HCT116 (cell line): ENCODE data around the gene SLC9C2. TPM values are rescaled to one million over a fixed set of nuclear protein-coding genes. Genes with fewer than 3 reads are reported as not detected.

Experiments used
- ATAC-seq: fragments of 200-7000 bp; cut with Tn5 transposase; 2 replicates; pipeline ENCODE4 v1.9.1; 2020; ENCODE audit warnings: mild to moderate bottlenecking, moderate library complexity
- BruUV-seq: library from RNA; stranded (reverse); fragments of 400-500 nt; replicated peaks from 2 replicates; lab custom pipeline; 2021; lab: Mats Ljungman, UMichigan
- CTCF ChIA-PET: fragments of 300-600 bp; sonication (Branson Sonifier 250); formaldehyde crosslinking; loops from one replicate; lab custom pipeline; 2021; ENCODE audit warnings: antibody characterized with exemption; lab: Charles Lee
- POLR2A ChIA-PET: fragments of 300-600, 350-600 bp; sonication (Branson Sonifier 250); formaldehyde crosslinking; loops from one replicate; lab custom pipeline; 2021; ENCODE audit warnings: antibody characterized with exemption; lab: Charles Lee
- RAD21 ChIA-PET, 2 experiments: fragments of 300-600 bp; sonication (Branson Sonifier 250); formaldehyde crosslinking; loops; one replicate each; lab custom pipeline; 2023; ENCODE audit warnings: low total read pairs in 2 of 2; ENCODE audit not compliant: uncharacterized antibody in 2 of 2, unreplicated experiment in 2 of 2, low non-redundant PET in 1 of 2; lab: Charles Lee
- DNase-seq: peaks from one replicate; pipeline ENCODE4 v3.0.0-alpha.2; 2010; ENCODE audit warnings: low read depth, low spot score
- H2AFZ ChIP-seq: fragments of 200-600 bp; shearing (Covaris generic), sonication (generic); 2 replicates; pipeline ENCODE4 v1.6.1; 2017; ENCODE audit warnings: low read depth, mixed run types, mixed read lengths, antibody characterized with exemption, low read length; ENCODE audit not compliant: poor library complexity, severe bottlenecking
- H3K27ac ChIP-seq: 2 replicates; pipeline ENCODE4 v1.5.1; 2012; ENCODE audit warnings: low read depth, low read length
- H3K27me3 ChIP-seq: fragments of 200-600 bp; sonication (generic); 2 replicates; pipeline ENCODE4 v1.6.1; 2016; ENCODE audit warnings: mixed run types, low read length, mixed read lengths; ENCODE audit not compliant: insufficient read depth
- H3K36me3 ChIP-seq, 2 experiments: fragments of 200-500 bp in 1 of 2; fragments of 200-600 bp in 1 of 2; sonication (Bioruptor generic) in 1 of 2; sonication (generic) in 1 of 2; 2 replicates each; pipeline versions ENCODE4 v1.5.1 to v1.6.1; 2014 to 2016; ENCODE audit warnings: low read length in 2 of 2, inconsistent platforms in 1 of 2, mixed read lengths in 1 of 2, mixed run types in 1 of 2; ENCODE audit not compliant: insufficient read depth in 2 of 2, control insufficient read depth in 1 of 2
- H3K4me1 ChIP-seq, 2 experiments: fragments of 200-600 bp in 1 of 2; sonication (generic) in 1 of 2; 2 replicates each; pipeline versions ENCODE4 v1.5.1 to v1.6.1; 2012 to 2017; ENCODE audit warnings: low read length in 2 of 2, inconsistent platforms in 1 of 2, mild to moderate bottlenecking in 1 of 2, mixed read lengths in 1 of 2, mixed run types in 1 of 2, moderate library complexity in 1 of 2; ENCODE audit not compliant: insufficient read depth in 2 of 2, control insufficient read depth in 1 of 2
- H3K4me2 ChIP-seq: fragments of 200-600 bp; sonication (generic); 2 replicates; pipeline ENCODE4 v1.6.1; 2017; ENCODE audit warnings: mixed run types, low read length, mixed read lengths
- H3K4me3 ChIP-seq, 2 experiments: fragments of 200-600 bp in 1 of 2; sonication (generic) in 1 of 2; replicated peaks in 1 of 2; 2 replicates each; pipeline ENCODE4 v1.5.1; 2011 to 2016; ENCODE audit warnings: low read length in 2 of 2, control low read depth in 1 of 2, low read depth in 1 of 2, mild to moderate bottlenecking in 1 of 2, mixed read lengths in 1 of 2, mixed run types in 1 of 2
- H3K79me2 ChIP-seq: fragments of 200-600 bp; sonication (generic); 2 replicates; pipeline ENCODE4 v1.6.1; 2017; ENCODE audit warnings: mild to moderate bottlenecking, mixed run types, low read length, moderate library complexity, mixed read lengths; ENCODE audit not compliant: insufficient read depth
- H3K9ac ChIP-seq: fragments of 200-600 bp; sonication (generic); 2 replicates; pipeline ENCODE4 v1.6.1; 2016; ENCODE audit warnings: low read length, mixed read lengths
- H3K9me2 ChIP-seq: fragments of 200-600 bp; sonication (generic), shearing (Covaris generic); 2 replicates; pipeline ENCODE4 v1.6.1; 2017; ENCODE audit warnings: mixed run types, mild to moderate bottlenecking, moderate library complexity; ENCODE audit not compliant: insufficient read depth
- H3K9me3 ChIP-seq, 2 experiments: fragments of 200-500 bp in 1 of 2; fragments of 200-600 bp in 1 of 2; sonication (Bioruptor generic) in 1 of 2; sonication (generic) in 1 of 2; 2 replicates each; pipeline ENCODE4 v1.6.1; 2014 to 2017; ENCODE audit warnings: low read length in 2 of 2, mixed read lengths in 2 of 2, inconsistent platforms in 1 of 2, low read depth in 1 of 2, mild to moderate bottlenecking in 1 of 2, mixed run types in 1 of 2, moderate library complexity in 1 of 2; ENCODE audit not compliant: control insufficient read depth in 1 of 2, insufficient read depth in 1 of 2
- H4K20me1 ChIP-seq: fragments of 200-600 bp; sonication (generic), shearing (Covaris generic); 2 replicates; pipeline ENCODE4 v1.6.1; 2017; ENCODE audit warnings: mixed run types, mild to moderate bottlenecking, moderate library complexity; ENCODE audit not compliant: insufficient read depth
- ATF3 ChIP-seq: IDR thresholded peaks from 2 replicates; pipeline ENCODE4 v1.6.1; 2012
- CEBPB ChIP-seq: IDR thresholded peaks from 2 replicates; pipeline ENCODE4 v1.6.1; 2012; ENCODE audit warnings: low read depth
- EGR1 ChIP-seq: IDR thresholded peaks from 2 replicates; pipeline ENCODE4 v1.6.1; 2012; ENCODE audit warnings: low read depth
- EZH2 ChIP-seq: fragments of 200-600 bp; sonication (generic); IDR thresholded peaks from 2 replicates; pipeline ENCODE4 v1.6.1; 2017; ENCODE audit warnings: antibody characterized with exemption, mixed run types
- EZH2phosphoT487 ChIP-seq: fragments of 200-600 bp; IDR thresholded peaks from 2 replicates; pipeline ENCODE4 v1.6.1; 2018; ENCODE audit warnings: antibody characterized with exemption, borderline replicate concordance
- FOSL1 ChIP-seq: IDR thresholded peaks from 2 replicates; pipeline ENCODE4 v1.6.1; 2012; ENCODE audit warnings: low read depth
- JUND ChIP-seq: IDR thresholded peaks from 2 replicates; pipeline ENCODE4 v1.6.1; 2012
- MAX ChIP-seq: IDR thresholded peaks from 2 replicates; pipeline ENCODE4 v1.6.1; 2012
- RAD21 ChIP-seq: IDR thresholded peaks from 2 replicates; pipeline ENCODE4 v1.6.1; 2012; ENCODE audit warnings: low read depth, mild to moderate bottlenecking
- REST ChIP-seq: IDR thresholded peaks from 2 replicates; pipeline ENCODE4 v1.6.1; 2012; ENCODE audit warnings: low read depth
- SIN3A ChIP-seq: IDR thresholded peaks from 2 replicates; pipeline ENCODE4 v1.6.1; 2012; ENCODE audit warnings: low read depth
- SP1 ChIP-seq: IDR thresholded peaks from 2 replicates; pipeline ENCODE4 v1.6.1; 2012; ENCODE audit warnings: low read depth
- SRF ChIP-seq: IDR thresholded peaks from 2 replicates; pipeline ENCODE4 v1.6.1; 2012; ENCODE audit warnings: low read depth
- TCF7L2 ChIP-seq: IDR thresholded peaks from 2 replicates; pipeline ENCODE4 v1.7.0; 2011; ENCODE audit warnings: borderline replicate concordance, inconsistent platforms; ENCODE audit not compliant: insufficient read depth, insufficient read length; ENCODE audit errors: extremely low read depth
- intact Hi-C: fragments of 100-400 bp; cut with micrococcal nuclease; formaldehyde crosslinking; loops from 2 replicates; pipeline ENCODE4 v1.10.0; 2022
- total RNA-seq: library from RNA; stranded (reverse); gene quantifications from one replicate; pipeline ENCODE4 v1.2.1, GENCODE V29; 2021; ENCODE audit not compliant: unreplicated experiment

SLC9C2 gene
- total RNA-seq, 1 experiment from 2014 or later: not detected

GRCh38 chr1:173489929-173490328 is 112.9 kb downstream of the SLC9C2 start:
- H3K27me3 ChIP-seq: no peaks in the 10 kb centered on the region
- H3K79me2 ChIP-seq: no peaks in the 10 kb centered on the region
- H3K4me3 ChIP-seq: no peak overlapping the region
- no peak overlapping the region for H3K9ac ChIP-seq
- H3K9me3 ChIP-seq: no peaks in the 10 kb centered on the region
- RAD21 ChIA-PET: no interaction called here
- CTCF ChIA-PET: no interaction called here
- ATAC-seq: no peak
- H3K27ac ChIP-seq: no peak overlapping the region
- H3K4me2 ChIP-seq: no peak overlapping the region
- no peak overlapping the region for H2AFZ ChIP-seq
- no peak for TF ChIP-seq SP1
- no peak for TF ChIP-seq RAD21
- TF ChIP-seq EGR1: no peak
- no peak for TF ChIP-seq MAX
- no peak for TF ChIP-seq SRF
- TF ChIP-seq FOSL1: no peak
- no peak for TF ChIP-seq EZH2phosphoT487
- no peak for TF ChIP-seq TCF7L2
- TF ChIP-seq JUND: no peak
- no peak for TF ChIP-seq EZH2
- TF ChIP-seq CEBPB: no peak
- no peak for TF ChIP-seq REST
- no peak for TF ChIP-seq ATF3
- TF ChIP-seq SIN3A: no peak
- TF ChIP-seq, all 23 proteins: peak for 0
- POLR2A ChIA-PET: no interaction called here
- intact Hi-C loops: no loop called here
- BruUV-seq: no TSS peak
- Histone ChIP-seq H3K4me1 (peaks cover 0 to 5% of the 10 kb centered on the region in 2 experiments; a peak in 1 of 4 replicates), H3K36me3 (peaks cover 29 to 43% of the 10 kb centered on the region in 2 experiments), H3K9me2 (no peaks in the 10 kb centered on the region), H4K20me1 (no peaks in the 10 kb centered on the region)
- no peak for DNase-seq
